ENCODE data around the gene NCBP2L.

NCBP2L gene

GRCh38 chrX:107752714-107753113 lies 24.8 kb upstream of the NCBP2L start:
- no peak for DNase-seq (ENCODE audit: low spot score)

- no peak for DNase-seq (ENCODE audit: low spot score)
Measured at GRCh38 chrX:107753187-107753586, 24.3 kb upstream of the NCBP2L start.

GRCh38 chrX:107755721-107756120 lies 21.8 kb upstream of the NCBP2L start:
- no peak for DNase-seq (ENCODE audit: low spot score)

- DNase-seq (ENCODE audit: low spot score): no peak
Measured at GRCh38 chrX:107758231-107758766, 19.2 kb upstream of the NCBP2L start.

- DNase-seq (ENCODE audit: low spot score): no peak
Measured at GRCh38 chrX:107760304-107761077, 17.0 kb upstream of the NCBP2L start.

GRCh38 chrX:107763647-107764046 lies 13.9 kb upstream of the NCBP2L start:
- DNase-seq (ENCODE audit: low spot score): no peak

GRCh38 chrX:107764845-107765608 lies 12.5 kb upstream of the NCBP2L start:
- no peak for DNase-seq (ENCODE audit: low spot score)

- no peak for DNase-seq (ENCODE audit: low spot score)
Measured at GRCh38 chrX:107766470-107767150, 10.9 kb upstream of the NCBP2L start.

- no peak for DNase-seq (ENCODE audit: low spot score)
Measured at GRCh38 chrX:107768051-107768450, 9.5 kb upstream of the NCBP2L start.

- DNase-seq (ENCODE audit: low spot score): no peak
Measured at GRCh38 chrX:107769581-107770317, 7.8 kb upstream of the NCBP2L start.

- no peak for DNase-seq (ENCODE audit: low spot score)
Measured at GRCh38 chrX:107773206-107773605, 4.3 kb upstream of the NCBP2L start.

GRCh38 chrX:107773906-107774435 lies 3.6 kb upstream of the NCBP2L start:
- DNase-seq (ENCODE audit: low spot score): no peak

GRCh38 chrX:107775000-107775733 lies 2.4 kb upstream of the NCBP2L start:
- DNase-seq (ENCODE audit: low spot score): no peak

GRCh38 chrX:107775734-107776511 lies 1.6 kb upstream of the NCBP2L start, which contains the start of gene TSC22D3:
TSC22D3 (minus strand) TSS chrX:107775787; CDS start chrX:107775419, 368 bp downstream.
- peak; percentile 49 for DNase-seq (ENCODE audit: low spot score)

GRCh38 chrX:107776649-107777535 lies 641 bp upstream of the NCBP2L start:
- DNase-seq (ENCODE audit: low spot score): peak; percentile 55

- DNase-seq (ENCODE audit: low spot score): no peak
Measured at GRCh38 chrX:107780525-107780924, 3.0 kb downstream of the NCBP2L start.

- DNase-seq (ENCODE audit: low spot score): no peak
Measured at GRCh38 chrX:107787827-107788226, 10.3 kb downstream of the NCBP2L start.

- DNase-seq (ENCODE audit: low spot score): no peak
Measured at GRCh38 chrX:107804427-107804826, 26.9 kb downstream of the NCBP2L start.

GRCh38 chrX:107805179-107805578 lies 27.6 kb downstream of the NCBP2L start:
- DNase-seq (ENCODE audit: low spot score): no peak
